A673 (cell line): Measurements from ENCODE around the gene NPB.

Experiments used
- CTCF ChIP-seq: fragments of 300-800, 200-600 bp; sonication (generic); conservative IDR thresholded peaks from 2 replicates; pipeline ENCODE4 v1.5.1; 2017; ENCODE audit warnings: low read depth, mild to moderate bottlenecking, antibody characterized with exemption, low read length, moderate library complexity, mixed read lengths
- EZH2 ChIP-seq: fragments of 200-600 bp; sonication (generic); IDR thresholded peaks from 2 replicates; pipeline ENCODE4 v1.6.1; 2017; ENCODE audit warnings: borderline replicate concordance, low read depth, mild to moderate bottlenecking, mixed read lengths, antibody characterized with exemption, low read length; ENCODE audit not compliant: poor library complexity, severe bottlenecking

GRCh38 chr17:81868674-81869220 lies 33.3 kb upstream of the NPB start:
- TF ChIP-seq CTCF (no peak), EZH2 (no peak)
